ENCODE results near the gene SEMA4D. TPM values are rescaled to one million over a fixed set of nuclear protein-coding genes. Genes with fewer than 3 reads are reported as not detected.

SEMA4D gene
- total RNA-seq, 2 donors from 2014 or later, result 42.8 to 51.0 TPM

GRCh38 chr9:89418474-89418845 lies 79.5 kb downstream of the SEMA4D start:
- WGBS, 2 experiments (ENCODE audit: insufficient coverage in 1 of 2, insufficient read length in 1 of 2), result 91 to 94% methylated on average over 9 of the region's 9 CpGs
- no peak for TF ChIP-seq CTCF (conservative IDR thresholded peaks at IDR 0.05)
- no peak overlapping the region for H3K9ac ChIP-seq (ENCODE audit: extremely low read depth, low read length, poor library complexity, severe bottlenecking)

DNA sequence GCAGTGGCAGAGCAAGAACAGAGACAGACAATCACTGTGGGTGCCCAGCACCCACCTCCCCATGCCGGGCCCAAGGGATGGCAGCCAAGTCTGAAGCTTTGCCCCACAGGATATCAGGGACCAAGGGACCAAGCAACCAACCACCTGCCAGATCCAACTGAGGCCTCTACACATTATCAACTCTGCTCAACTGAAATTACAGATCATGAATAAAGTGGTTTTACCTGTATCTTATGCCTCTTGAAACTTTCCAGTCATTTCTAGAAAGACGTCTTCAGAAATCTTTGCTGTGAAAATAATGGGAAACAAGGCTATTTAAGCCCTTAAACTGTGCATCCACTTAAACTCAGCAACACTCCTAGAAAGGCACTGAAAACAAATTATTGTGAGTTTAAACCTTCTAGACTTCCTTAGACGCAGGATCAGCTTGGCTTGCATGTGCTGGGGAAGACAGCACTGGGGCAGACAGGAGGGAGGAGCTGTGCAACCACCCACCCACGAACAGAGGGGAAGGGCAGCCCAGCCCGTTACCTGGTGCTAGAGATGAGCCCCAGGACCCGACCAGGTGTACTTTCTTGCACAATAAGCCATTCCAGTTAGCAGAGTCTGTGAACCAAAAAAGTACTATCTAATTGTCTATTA lies 80.0 kb downstream of the SEMA4D start:
- no peak overlapping the region for H3K27ac Mint-ChIP-seq

More at GRCh38 chr9:89418474-89418845, 79.5 kb downstream of the SEMA4D start:
- no peaks in the 10 kb centered on the region for H3K27me3 ChIP-seq (ENCODE audit: control insufficient read depth, insufficient read depth, low read length, poor library complexity, severe bottlenecking)
- H3K36me3 ChIP-seq (ENCODE audit: control insufficient read depth, insufficient read depth, low read length), result no peaks in the 10 kb centered on the region
- no peak overlapping the region for H3K27ac Mint-ChIP-seq
- no peaks in the 10 kb centered on the region for H3K9me3 ChIP-seq (ENCODE audit: control insufficient read depth, low read length)
- no peak for DNase-seq
- H3K4me1 ChIP-seq (ENCODE audit: control insufficient read depth, insufficient read depth, low read length), result no peaks in the 10 kb centered on the region
- H3K27me3 Mint-ChIP-seq (ENCODE audit: insufficient read depth), result no peaks in the 10 kb centered on the region
- no peak overlapping the region for H3K4me3 ChIP-seq (ENCODE audit: low read length)
- no peaks in the 10 kb centered on the region for H3K9me3 Mint-ChIP-seq
- H3K27ac ChIP-seq (ENCODE audit: low read depth, low read length), result no peak overlapping the region
- H3K4me1 Mint-ChIP-seq, result no peaks in the 10 kb centered on the region
- H3K36me3 Mint-ChIP-seq (ENCODE audit: low read depth), result peaks cover 5% of the 10 kb centered on the region
- no peak overlapping the region for H3K4me3 Mint-ChIP-seq

GRCh38 chr9:89414670-89415324 lies 83.1 kb downstream of the SEMA4D start:
- no peak overlapping the region for H3K4me3 ChIP-seq (ENCODE audit: low read length)
- peaks cover 4% of the 10 kb centered on the region for H3K9me3 ChIP-seq (ENCODE audit: control insufficient read depth, low read length)
- H3K4me1 Mint-ChIP-seq, result peaks cover 12% of the 10 kb centered on the region
- no peak overlapping the region for H3K27ac Mint-ChIP-seq
- WGBS, 2 experiments (ENCODE audit: insufficient coverage in 1 of 2, insufficient read length in 1 of 2), result 93 to 97% methylated on average over 6 to 9 of the region's 9 CpGs
- no peak overlapping the region for H3K4me3 Mint-ChIP-seq
- H3K27ac ChIP-seq (ENCODE audit: low read depth, low read length), result no peak overlapping the region
- H3K36me3 ChIP-seq (ENCODE audit: control insufficient read depth, insufficient read depth, low read length), result no peaks in the 10 kb centered on the region
- H3K9ac ChIP-seq (ENCODE audit: extremely low read depth, low read length, poor library complexity, severe bottlenecking), result no peak overlapping the region
- H3K36me3 Mint-ChIP-seq (ENCODE audit: low read depth), result peaks cover 13% of the 10 kb centered on the region
- H3K27me3 Mint-ChIP-seq (ENCODE audit: insufficient read depth), result no peaks in the 10 kb centered on the region
- H3K27me3 ChIP-seq (ENCODE audit: control insufficient read depth, insufficient read depth, low read length, poor library complexity, severe bottlenecking), result no peaks in the 10 kb centered on the region
- H3K4me1 ChIP-seq (ENCODE audit: control insufficient read depth, insufficient read depth, low read length), result no peaks in the 10 kb centered on the region
- H3K9me3 Mint-ChIP-seq, result peaks cover 6% of the 10 kb centered on the region
- no peak for DNase-seq
- no peak for TF ChIP-seq CTCF (conservative IDR thresholded peaks at IDR 0.05)

More for the DNA sequence above, 80.0 kb downstream of the SEMA4D start:
- Mint-ChIP-seq H3K27me3 (ENCODE audit: insufficient read depth) (no peaks in the 10 kb centered on the region), H3K9me3 (no peaks in the 10 kb centered on the region), H3K36me3 (ENCODE audit: low read depth) (peaks cover 5% of the 10 kb centered on the region), H3K4me3 (no peak overlapping the region), H3K4me1 (peaks cover 3% of the 10 kb centered on the region)
- no peak for DNase-seq
- H3K4me3 ChIP-seq (ENCODE audit: low read length), result no peak overlapping the region
- WGBS, 2 experiments (ENCODE audit: insufficient coverage in 1 of 2, insufficient read length in 1 of 2), result 87 to 93% methylated on average over 5 to 6 of the region's 6 CpGs
- H3K27me3 ChIP-seq (ENCODE audit: control insufficient read depth, insufficient read depth, low read length, poor library complexity, severe bottlenecking), result no peaks in the 10 kb centered on the region
- no peaks in the 10 kb centered on the region for H3K36me3 ChIP-seq (ENCODE audit: control insufficient read depth, insufficient read depth, low read length)
- H3K9ac ChIP-seq (ENCODE audit: extremely low read depth, low read length, poor library complexity, severe bottlenecking), result no peak overlapping the region
- H3K27ac ChIP-seq (ENCODE audit: low read depth, low read length), result no peak overlapping the region
- TF ChIP-seq CTCF (conservative IDR thresholded peaks at IDR 0.05), result no peak
- no peaks in the 10 kb centered on the region for H3K4me1 ChIP-seq (ENCODE audit: control insufficient read depth, insufficient read depth, low read length)
- no peaks in the 10 kb centered on the region for H3K9me3 ChIP-seq (ENCODE audit: control insufficient read depth, low read length)

Measured in endodermal cell (in vitro differentiated cells).